PC-3 (cell line): ENCODE data around the gene LBP.

Experiments
- EZH2phosphoT487 ChIP-seq: fragments of 300-600 bp; sonication (generic); IDR thresholded peaks from 2 replicates; pipeline ENCODE4 v1.6.1; 2018; ENCODE audit warnings: mild to moderate bottlenecking, antibody characterized with exemption, low read length, borderline replicate concordance
- TF ChIP-seq, protein P1 (sequence below): fragments of 300-600 bp; sonication (generic); conservative IDR thresholded peaks from 2 replicates; pipeline ENCODE4 v1.5.1; 2017; ENCODE audit warnings: antibody characterized with exemption, low read depth, mild to moderate bottlenecking, low read length

- TF ChIP-seq, protein P1, sequence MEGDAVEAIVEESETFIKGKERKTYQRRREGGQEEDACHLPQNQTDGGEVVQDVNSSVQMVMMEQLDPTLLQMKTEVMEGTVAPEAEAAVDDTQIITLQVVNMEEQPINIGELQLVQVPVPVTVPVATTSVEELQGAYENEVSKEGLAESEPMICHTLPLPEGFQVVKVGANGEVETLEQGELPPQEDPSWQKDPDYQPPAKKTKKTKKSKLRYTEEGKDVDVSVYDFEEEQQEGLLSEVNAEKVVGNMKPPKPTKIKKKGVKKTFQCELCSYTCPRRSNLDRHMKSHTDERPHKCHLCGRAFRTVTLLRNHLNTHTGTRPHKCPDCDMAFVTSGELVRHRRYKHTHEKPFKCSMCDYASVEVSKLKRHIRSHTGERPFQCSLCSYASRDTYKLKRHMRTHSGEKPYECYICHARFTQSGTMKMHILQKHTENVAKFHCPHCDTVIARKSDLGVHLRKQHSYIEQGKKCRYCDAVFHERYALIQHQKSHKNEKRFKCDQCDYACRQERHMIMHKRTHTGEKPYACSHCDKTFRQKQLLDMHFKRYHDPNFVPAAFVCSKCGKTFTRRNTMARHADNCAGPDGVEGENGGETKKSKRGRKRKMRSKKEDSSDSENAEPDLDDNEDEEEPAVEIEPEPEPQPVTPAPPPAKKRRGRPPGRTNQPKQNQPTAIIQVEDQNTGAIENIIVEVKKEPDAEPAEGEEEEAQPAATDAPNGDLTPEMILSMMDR: no peak
- no peak for TF ChIP-seq EZH2phosphoT487
These were observed 12.3 kb downstream of the LBP start for GRCh38 chr20:38358556-38358955.
